Measurements from ENCODE around the gene ECM2.

ECM2 gene

GRCh38 chr9:92508018-92508820 is 27.6 kb downstream of the ECM2 start:
- TF ChIP-seq FOXP2 (optimal IDR thresholded peaks at IDR 0.05; ENCODE audit: borderline replicate concordance, extremely low read depth, extremely low read length, insufficient read depth) (no peak), REST (IDR thresholded peaks at IDR 0.05; ENCODE audit: insufficient read depth in 1 of 2, low read depth in 2 of 2, low read length in 2 of 2) (no peak), SIN3A (IDR thresholded peaks at IDR 0.05; ENCODE audit: borderline replicate concordance, insufficient read depth, low read length) (no peak), POLR2AphosphoS5 (IDR thresholded peaks at IDR 0.05; ENCODE audit: low read depth, low read length) (no peak)

GRCh38 chr9:92507496-92507895 is 28.3 kb downstream of the ECM2 start:
- TF ChIP-seq REST (IDR thresholded peaks at IDR 0.05; ENCODE audit: insufficient read depth in 1 of 2, low read depth in 2 of 2, low read length in 2 of 2), result no peak
- TF ChIP-seq TAF1 (IDR thresholded peaks at IDR 0.05; ENCODE audit: borderline replicate concordance, insufficient read depth, low read length), result no peak
- TF ChIP-seq FOXP2 (optimal IDR thresholded peaks at IDR 0.05; ENCODE audit: borderline replicate concordance, extremely low read depth, extremely low read length, insufficient read depth), result no peak
- TF ChIP-seq POLR2AphosphoS5 (IDR thresholded peaks at IDR 0.05; ENCODE audit: low read depth, low read length), result no peak
- TF ChIP-seq SIN3A (IDR thresholded peaks at IDR 0.05; ENCODE audit: borderline replicate concordance, insufficient read depth, low read length), result no peak

GRCh38 chr9:92507005-92507404 is 28.8 kb downstream of the ECM2 start:
- no peak for TF ChIP-seq REST (IDR thresholded peaks at IDR 0.05; ENCODE audit: insufficient read depth in 1 of 2, low read depth in 2 of 2, low read length in 2 of 2)
- no peak for TF ChIP-seq SIN3A (IDR thresholded peaks at IDR 0.05; ENCODE audit: borderline replicate concordance, insufficient read depth, low read length)

GRCh38 chr9:92506184-92506857 is 29.5 kb downstream of the ECM2 start:
- TF ChIP-seq POLR2AphosphoS5 (IDR thresholded peaks at IDR 0.05; ENCODE audit: low read depth, low read length) (no peak), FOXP2 (optimal IDR thresholded peaks at IDR 0.05; ENCODE audit: borderline replicate concordance, extremely low read depth, extremely low read length, insufficient read depth) (no peak), SIN3A (IDR thresholded peaks at IDR 0.05; ENCODE audit: borderline replicate concordance, insufficient read depth, low read length) (no peak), REST (IDR thresholded peaks at IDR 0.05; ENCODE audit: insufficient read depth in 1 of 2, low read depth in 2 of 2, low read length in 2 of 2) (no peak), TAF1 (IDR thresholded peaks at IDR 0.05; ENCODE audit: borderline replicate concordance, insufficient read depth, low read length) (no peak)

All from PFSK-1 (cell line).